ENCODE data around the gene YLPM1. TPM values are rescaled to one million over a fixed set of nuclear protein-coding genes. Genes with fewer than 3 reads are reported as not detected.

Gene YLPM1
- total and polyA plus RNA-seq, 8 donors: 11.9 to 114 (median 42.9) TPM

- H3K27me3 ChIP-seq: no peaks in the 10 kb centered on the region
- H3K27ac ChIP-seq: peak overlapping the region in 1 of 5 donors; percentile 30
- H3K36me3 ChIP-seq: no peaks in the 10 kb centered on the region
- peaks cover 7 to 32% (median 22%) of the 10 kb centered on the region in 4 donors for H3K4me1 ChIP-seq
- no peak for DNase-seq
- TF ChIP-seq EP300 (IDR thresholded peaks at IDR 0.05): no peak
- no peak for TF ChIP-seq POLR2AphosphoS5 (IDR thresholded peaks at IDR 0.05)
- TF ChIP-seq POLR2A (IDR thresholded peaks at IDR 0.05): no peak
- no peak for TF ChIP-seq CTCF (IDR thresholded peaks at IDR 0.05)
- H3K9me3 ChIP-seq: no peaks in the 10 kb centered on the region
- H3K4me3 ChIP-seq: no peak overlapping the region
- intact Hi-C loops (cut with DNase I; ENCODE audit: low total_unique reads): no loop called here
- 65 to 77% (median 71%) methylated on average over 7 of the region's 7 CpGs for WGBS, 5 donors
Measured at GRCh38 chr14:74855021-74855420, 91.9 kb downstream of the YLPM1 start.

GRCh38 chr14:74855945-74856344, 92.8 kb downstream of the YLPM1 start:
- TF ChIP-seq POLR2AphosphoS5 (IDR thresholded peaks at IDR 0.05): no peak
- TF ChIP-seq CTCF (IDR thresholded peaks at IDR 0.05): no peak
- no peak for TF ChIP-seq EP300 (IDR thresholded peaks at IDR 0.05)
- TF ChIP-seq POLR2A (IDR thresholded peaks at IDR 0.05): no peak
- Histone ChIP-seq H3K36me3 (no peaks in the 10 kb centered on the region), H3K4me1 (peaks cover 7 to 37% (median 28%) of the 10 kb centered on the region in 4 donors), H3K27me3 (no peaks in the 10 kb centered on the region), H3K27ac (no peak overlapping the region), H3K9me3 (no peaks in the 10 kb centered on the region), H3K4me3 (no peak overlapping the region)
- 70 to 89% (median 77%) methylated on average over 4 of the region's 4 CpGs for WGBS, 5 donors
- no peak for DNase-seq
- intact Hi-C loops (cut with DNase I; ENCODE audit: low total_unique reads): no loop called here

- Histone ChIP-seq H3K36me3 (no peaks in the 10 kb centered on the region), H3K9me3 (no peaks in the 10 kb centered on the region), H3K4me1 (peaks cover 7 to 39% (median 31%) of the 10 kb centered on the region in 4 donors), H3K27me3 (no peaks in the 10 kb centered on the region), H3K27ac (no peak overlapping the region), H3K4me3 (no peak overlapping the region)
- no peak for DNase-seq
- intact Hi-C loops (cut with DNase I; ENCODE audit: low total_unique reads): no loop called here
- TF ChIP-seq EP300 (IDR thresholded peaks at IDR 0.05) (no peak), POLR2A (IDR thresholded peaks at IDR 0.05) (no peak), POLR2AphosphoS5 (IDR thresholded peaks at IDR 0.05) (no peak), CTCF (IDR thresholded peaks at IDR 0.05) (no peak)
- WGBS, 5 donors: 60 to 91% (median 81%) methylated on average over 1 of the region's 1 CpG
Measured at GRCh38 chr14:74856366-74856765, 93.2 kb downstream of the YLPM1 start.

- no peak overlapping the region for H3K27ac ChIP-seq
- H3K9me3 ChIP-seq: no peaks in the 10 kb centered on the region
- H3K4me3 ChIP-seq: no peak overlapping the region
- no peaks in the 10 kb centered on the region for H3K36me3 ChIP-seq
- WGBS, 5 donors: 46 to 74% (median 71%) methylated on average over 1 of the region's 1 CpG
- H3K4me1 ChIP-seq: peaks cover 7 to 32% (median 24%) of the 10 kb centered on the region in 4 donors
- H3K27me3 ChIP-seq: peaks cover 0 to 3% (median 0%) of the 10 kb centered on the region in 3 donors
- no peak for TF ChIP-seq CTCF (IDR thresholded peaks at IDR 0.05)
- TF ChIP-seq EP300 (IDR thresholded peaks at IDR 0.05): no peak
- no peak for TF ChIP-seq POLR2A (IDR thresholded peaks at IDR 0.05)
- no peak for TF ChIP-seq POLR2AphosphoS5 (IDR thresholded peaks at IDR 0.05)
- intact Hi-C loops (cut with DNase I; ENCODE audit: low total_unique reads): no loop called here
- DNase-seq: no peak
Measured at GRCh38 chr14:74858022-74858421, 94.9 kb downstream of the YLPM1 start.

Data from stomach (tissue), 9 donors.